ENCODE results near the gene RFX4. TPM values are rescaled to one million over a fixed set of nuclear protein-coding genes. Genes with fewer than 3 reads are reported as not detected.

Gene RFX4
- total RNA-seq (2021; fragmentation: NEBNext Ultra II Directional; extraction: Animal tissue kit (Norgen Biotek cat#: 25700)): not detected
- long read RNA-seq: 0 reads

- Mint-ChIP-seq H3K27ac (no peak within 1 kb of the TSS), H3K4me1 (ENCODE audit: low read depth) (peaks cover 6% of the 10 kb centered on the region; the same call in 1 of the 2 replicates), H3K36me3 (ENCODE audit: low read depth) (no peaks in the 10 kb centered on the region), H3K4me3 (peak within 1 kb of the TSS; percentile 28), H3K27me3 (ENCODE audit: insufficient read depth) (peaks cover 41% of the 10 kb centered on the region), H3K9me3 (no peaks in the 10 kb centered on the region)
- no peak for TF ChIP-seq CTCF (IDR thresholded peaks at IDR 0.05)
- no peak for DNase-seq
These were observed at the start of gene RFX4 for GRCh38 chr12:106582641-106583230. Gene RFX4, plus strand, starts transcription at chr12:106583004. Its CDS starts 317 bp downstream, at chr12:106583321.

- no peaks in the 10 kb centered on the region for H3K4me1 Mint-ChIP-seq (ENCODE audit: low read depth)
- DNase-seq: no peak
- H3K27me3 Mint-ChIP-seq (ENCODE audit: insufficient read depth): peaks cover 1% of the 10 kb centered on the region; the same call in 1 of the 2 replicates
- H3K9me3 Mint-ChIP-seq: no peaks in the 10 kb centered on the region
- no peak overlapping the region for H3K27ac Mint-ChIP-seq
- no peaks in the 10 kb centered on the region for H3K36me3 Mint-ChIP-seq (ENCODE audit: low read depth)
- no peak for TF ChIP-seq CTCF (IDR thresholded peaks at IDR 0.05)
- H3K4me3 Mint-ChIP-seq: no peak overlapping the region
These were observed 41.6 kb upstream of the RFX4 start for GRCh38 chr12:106541201-106541600.

- H3K9me3 Mint-ChIP-seq: no peaks in the 10 kb centered on the region; the same call in 1 of the 2 replicates
- no peak for TF ChIP-seq CTCF (IDR thresholded peaks at IDR 0.05)
- no peaks in the 10 kb centered on the region for H3K36me3 Mint-ChIP-seq (ENCODE audit: low read depth)
- no peak overlapping the region for H3K4me3 Mint-ChIP-seq
- DNase-seq: no peak
- H3K4me1 Mint-ChIP-seq (ENCODE audit: low read depth): no peaks in the 10 kb centered on the region
- H3K27ac Mint-ChIP-seq: no peak overlapping the region
- H3K27me3 Mint-ChIP-seq (ENCODE audit: insufficient read depth): peaks cover 5% of the 10 kb centered on the region; the same call in 1 of the 2 replicates
These were observed 31.4 kb upstream of the RFX4 start for GRCh38 chr12:106551410-106551809.

- Mint-ChIP-seq H3K27ac (no peak overlapping the region), H3K27me3 (ENCODE audit: insufficient read depth) (peaks cover 2% of the 10 kb centered on the region; the same call in 1 of the 2 replicates), H3K9me3 (no peaks in the 10 kb centered on the region; the same call in 1 of the 2 replicates), H3K36me3 (ENCODE audit: low read depth) (no peaks in the 10 kb centered on the region), H3K4me3 (no peak overlapping the region), H3K4me1 (ENCODE audit: low read depth) (no peaks in the 10 kb centered on the region)
- no peak for DNase-seq
- no peak for TF ChIP-seq CTCF (IDR thresholded peaks at IDR 0.05)
These were observed 30.6 kb upstream of the RFX4 start for GRCh38 chr12:106552228-106552627.

GRCh38 chr12:106564678-106565329 lies 18.0 kb upstream of the RFX4 start:
- Mint-ChIP-seq H3K9me3 (no peaks in the 10 kb centered on the region), H3K4me3 (no peak overlapping the region), H3K27ac (no peak overlapping the region), H3K4me1 (ENCODE audit: low read depth) (no peaks in the 10 kb centered on the region), H3K36me3 (ENCODE audit: low read depth) (no peaks in the 10 kb centered on the region), H3K27me3 (ENCODE audit: insufficient read depth) (peaks cover 3% of the 10 kb centered on the region; the same call in 1 of the 2 replicates)
- DNase-seq: no peak
- no peak for TF ChIP-seq CTCF (IDR thresholded peaks at IDR 0.05)
